HG03097 (cell line): ENCODE data around the gene SMLR1.

Experiments used
- ATAC-seq: cut with Tn5 transposase; IDR thresholded peaks from one replicate; pipeline ENCODE4 v1.9.1; 2021; ENCODE audit not compliant: unreplicated experiment, low FRiP score

The SMLR1 gene

DNA sequence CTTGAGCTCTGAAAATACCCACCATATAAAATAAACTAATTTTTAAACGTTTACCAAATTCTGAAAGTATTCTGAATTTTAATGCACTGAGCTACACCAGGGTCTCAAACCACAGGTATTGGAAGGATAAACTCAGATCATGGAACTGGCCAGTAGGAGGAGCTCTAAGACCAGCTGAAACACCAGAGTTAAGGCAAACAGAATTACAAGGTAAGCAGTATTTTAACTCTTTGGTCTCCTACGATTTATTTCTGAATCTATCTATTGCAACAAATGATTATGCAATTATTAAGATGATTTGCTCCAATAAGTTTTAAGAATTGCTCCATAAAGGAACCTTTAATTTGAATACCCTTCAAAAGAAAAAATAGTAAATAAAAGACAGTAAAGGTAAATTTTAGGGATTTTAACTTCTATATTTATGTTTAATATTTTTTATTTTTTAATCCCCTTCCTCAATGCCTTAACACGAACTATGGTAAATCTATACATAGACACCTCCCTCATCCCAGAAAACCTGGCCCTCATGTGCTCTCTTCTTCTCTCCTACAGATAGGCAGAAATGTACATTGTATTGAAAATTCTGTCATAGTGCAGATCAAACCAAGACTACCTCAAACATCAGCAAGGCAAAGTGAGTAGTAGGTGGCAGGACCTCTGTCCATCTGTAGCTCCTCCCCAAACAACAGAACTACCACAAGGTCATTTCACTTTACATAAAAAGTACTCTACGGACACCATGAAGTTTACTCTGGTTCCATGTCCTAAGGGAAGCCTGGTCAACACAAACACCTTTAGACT lies 58.4 kb downstream of the SMLR1 start:
- ATAC-seq: peak; percentile 67
